Heart left ventricle (tissue), 16 donors: Measurements from ENCODE around the gene NFAT5. TPM values are rescaled to one million over a fixed set of nuclear protein-coding genes. Genes with fewer than 3 reads are reported as not detected.

ENCODE experiments used
- ATAC-seq, 4 donors: fragments of 200-7000 bp; cut with Tn5 transposase; one replicate each; pipeline ENCODE4 v1.9.1; 2020 to 2022; ENCODE audit warnings: moderate library complexity in 4 of 4, mild to moderate bottlenecking in 3 of 4, moderate number of reproducible peaks in 1 of 4
- DNase-seq, 5 donors: peaks; one replicate each; pipeline ENCODE4 v3.0.0-alpha.2; 2020
- H3K27ac ChIP-seq, 12 donors: fragments of 200-600 bp; sonication (generic) in 4 of 12; one replicate each; pipeline versions ENCODE4 v1.5.0 to v1.8.0; 2016 to 2022; ENCODE audit warnings: mild to moderate bottlenecking in 2 of 12
- H3K27me3 ChIP-seq, 9 donors: fragments of 200-600 bp; sonication (generic) in 2 of 9; one replicate each; pipeline versions ENCODE4 v1.5.1 to v1.8.0; 2016 to 2022; ENCODE audit warnings: mild to moderate bottlenecking in 3 of 9
- H3K36me3 ChIP-seq, 9 donors: fragments of 200-600 bp; sonication (generic) in 2 of 9; one replicate each; pipeline versions ENCODE4 v1.5.0 to v1.8.0; 2018 to 2022; ENCODE audit warnings: mild to moderate bottlenecking in 2 of 9
- H3K4me1 ChIP-seq, 12 donors: fragments of 200-600 bp; sonication (generic) in 4 of 12; one replicate each; pipeline versions ENCODE4 v1.5.0 to v1.8.0; 2016 to 2022; ENCODE audit warnings: mild to moderate bottlenecking in 3 of 12
- H3K4me3 ChIP-seq, 12 donors: fragments of 200-600 bp; sonication (generic) in 4 of 12; one replicate each; pipeline versions ENCODE4 v1.5.0 to v1.8.0; 2017 to 2022; ENCODE audit warnings: mild to moderate bottlenecking in 9 of 12, moderate library complexity in 4 of 12
- H3K9me3 ChIP-seq, 12 donors: fragments of 200-600 bp; sonication (generic) in 4 of 12; one replicate each; pipeline versions ENCODE4 v1.5.0 to v1.8.0; 2016 to 2022; ENCODE audit warnings: mild to moderate bottlenecking in 1 of 12
- POLR2A ChIP-seq, 2 donors: fragments of 450-650 bp; IDR thresholded peaks; one replicate each; pipeline ENCODE4 v1.6.1; 2017; ENCODE audit warnings: antibody characterized with exemption in 2 of 2, mild to moderate bottlenecking in 2 of 2, moderate library complexity in 2 of 2
- WGBS, 4 donors: extraction: QIAGEN DNeasy Blood & Tissue Kit in 2 of 4; methylation state at CpG; one replicate each; pipeline versions ENCODE4 v1.1.5 to v1.1.7; 2013 to 2018; 5-methylcytosine and 5-hydroxymethylcytosine counted together
- intact Hi-C, 10 donors: fragments of 100-400 bp; cut with DNase I; formaldehyde crosslinking; loops; one replicate each; pipeline versions ENCODE4 v1.11.1 to v1.14.2; 2022
- polyA plus RNA-seq, 2 donors: library from polyadenylated mRNA; stranded (reverse); fragments of 200-250 nt; gene quantifications; one replicate each; pipeline ENCODE4 v1.2.3, GENCODE V29; 2013
- total RNA-seq, 9 donors: library from RNA; depleted of rRNA in 2 of 9; stranded (reverse); fragments of >200 nt in 2 of 9; fragmentation: NEBNext Ultra II Directional in 3 of 9; extraction: Animal tissue kit (Norgen Biotek cat#: 25700) in 3 of 9; gene quantifications; one replicate each; pipeline versions ENCODE4 v1.1.0 to v1.2.4, GENCODE V29; 2016 to 2023
- TF ChIP-seq, protein P1 (sequence below), 12 donors: fragments of 200-600 bp; sonication (generic) in 4 of 12; IDR thresholded peaks; one replicate each; pipeline versions ENCODE4 v1.5.0 to v1.8.0; 2018 to 2022; ENCODE audit warnings: antibody characterized with exemption in 12 of 12, mild to moderate bottlenecking in 5 of 12
- donor health status: ischemic (EF 13 %, LVEDD 7.1; RV severe dilation, severe dysfunction).
- donor health status: healthy with polysubstance abuse.
- donor health status: DM: no; HTN: yes; CAD: no.
- donor health status: DM: no; HTN: no; CAD: no.
- donor health status: ischemic (EF 25% LVEDD 6.9; RV normal size, moderate dysfunction).
- donor health status: ischemic (EF 25% LVEDD 5.7; RV mildly dilated, moderate dysfunction).
- donor health status: healthy.
- donor health status: DM: yes; HTN: yes; CAD: no.
- donor health status: ischemic (EF 35%, LVEDD 5.7; RV mildly dilated, moderate dysfunction).
- donor health status: nonischemic (EF 11% LVEDD 7.7; RV severe dilation, severe dysfunction).
- donor health status: DM: yes; HTN: yes; CAD: no.
- donor health status: PGD.
- donor health status: ischemic (EF 29% LVEDD 5.4; RV normal size, mild dysfunction).
- donor health status: nonischemic (EF 23%, LVEDD 6.1; RV moderate dilation, normal function).

Gene NFAT5
- total and polyA plus RNA-seq, 11 donors, result 4.9 to 30.5 (median 20.6) TPM

DNA sequence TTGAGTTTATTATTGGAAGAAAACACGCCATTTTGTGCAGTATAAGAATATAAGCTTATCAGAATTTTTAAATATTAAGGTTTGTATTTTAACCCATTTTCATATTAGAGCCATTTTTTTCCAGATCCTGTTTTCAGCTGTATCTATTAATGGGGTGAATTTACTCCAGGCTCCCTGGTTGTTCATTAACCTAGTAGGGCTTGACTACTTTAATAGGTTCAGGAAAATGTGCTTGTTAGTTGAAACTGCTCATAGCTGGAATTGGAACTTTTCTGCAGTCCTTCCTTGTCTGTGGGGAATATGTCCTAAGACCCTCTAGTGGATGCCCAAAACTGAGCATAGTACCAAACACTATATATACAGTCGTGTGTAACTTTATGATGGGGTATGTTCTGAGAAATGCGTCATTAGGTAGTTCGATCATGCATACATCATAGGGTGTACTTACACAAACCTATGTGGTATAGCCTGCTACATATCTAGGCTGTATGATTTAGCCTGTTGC lies 28.0 kb downstream of the NFAT5 start:
- Histone ChIP-seq H3K27me3 (no peaks in the 10 kb centered on the region), H3K27ac (no peak overlapping the region), H3K36me3 (peaks cover 0 to 3% (median 0%) of the 10 kb centered on the region in 9 donors), H3K4me1 (peaks cover 0 to 57% (median 22%) of the 10 kb centered on the region in 12 donors), H3K9me3 (no peaks in the 10 kb centered on the region), H3K4me3 (no peak overlapping the region)
- intact Hi-C loops, result no loop called here
- ATAC-seq (no peak), DNase-seq (no peak)
- 94 to 98% (median 97%) methylated on average over 4 of the region's 4 CpGs for WGBS, 4 donors
- TF ChIP-seq, protein P1, sequence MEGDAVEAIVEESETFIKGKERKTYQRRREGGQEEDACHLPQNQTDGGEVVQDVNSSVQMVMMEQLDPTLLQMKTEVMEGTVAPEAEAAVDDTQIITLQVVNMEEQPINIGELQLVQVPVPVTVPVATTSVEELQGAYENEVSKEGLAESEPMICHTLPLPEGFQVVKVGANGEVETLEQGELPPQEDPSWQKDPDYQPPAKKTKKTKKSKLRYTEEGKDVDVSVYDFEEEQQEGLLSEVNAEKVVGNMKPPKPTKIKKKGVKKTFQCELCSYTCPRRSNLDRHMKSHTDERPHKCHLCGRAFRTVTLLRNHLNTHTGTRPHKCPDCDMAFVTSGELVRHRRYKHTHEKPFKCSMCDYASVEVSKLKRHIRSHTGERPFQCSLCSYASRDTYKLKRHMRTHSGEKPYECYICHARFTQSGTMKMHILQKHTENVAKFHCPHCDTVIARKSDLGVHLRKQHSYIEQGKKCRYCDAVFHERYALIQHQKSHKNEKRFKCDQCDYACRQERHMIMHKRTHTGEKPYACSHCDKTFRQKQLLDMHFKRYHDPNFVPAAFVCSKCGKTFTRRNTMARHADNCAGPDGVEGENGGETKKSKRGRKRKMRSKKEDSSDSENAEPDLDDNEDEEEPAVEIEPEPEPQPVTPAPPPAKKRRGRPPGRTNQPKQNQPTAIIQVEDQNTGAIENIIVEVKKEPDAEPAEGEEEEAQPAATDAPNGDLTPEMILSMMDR (IDR thresholded peaks at IDR 0.05), result no peak
- no peak for TF ChIP-seq POLR2A (IDR thresholded peaks at IDR 0.05)

- no peaks in the 10 kb centered on the region for H3K9me3 ChIP-seq
- no peak overlapping the region for H3K27ac ChIP-seq
- WGBS, 4 donors, result 85 to 90% (median 89%) methylated on average over 8 of the region's 8 CpGs
- ATAC-seq (peak in 1 of 4 donors; percentile 28), DNase-seq (no peak)
- H3K36me3 ChIP-seq, result no peaks in the 10 kb centered on the region
- peaks cover 0 to 55% (median 16%) of the 10 kb centered on the region in 12 donors for H3K4me1 ChIP-seq
- H3K4me3 ChIP-seq, result no peak overlapping the region
- intact Hi-C loops, result no loop called here
- TF ChIP-seq, protein P1 (IDR thresholded peaks at IDR 0.05), result no peak
- TF ChIP-seq POLR2A (IDR thresholded peaks at IDR 0.05), result no peak
- H3K27me3 ChIP-seq, result no peaks in the 10 kb centered on the region
These were observed 29.6 kb downstream of the NFAT5 start for GRCh38 chr16:69595127-69596036.

GRCh38 chr16:69596801-69597200 lies 31.0 kb downstream of the NFAT5 start:
- no peaks in the 10 kb centered on the region for H3K27me3 ChIP-seq
- no peaks in the 10 kb centered on the region for H3K9me3 ChIP-seq
- no peak overlapping the region for H3K4me3 ChIP-seq
- intact Hi-C loops, result no loop called here
- no peaks in the 10 kb centered on the region for H3K36me3 ChIP-seq
- ATAC-seq (no peak), DNase-seq (no peak)
- H3K27ac ChIP-seq, result no peak overlapping the region
- H3K4me1 ChIP-seq, result peaks cover 0 to 47% (median 14%) of the 10 kb centered on the region in 12 donors
- TF ChIP-seq, protein P1 (IDR thresholded peaks at IDR 0.05), result no peak
- no peak for TF ChIP-seq POLR2A (IDR thresholded peaks at IDR 0.05)

- TF ChIP-seq, protein P1 (IDR thresholded peaks at IDR 0.05), result no peak
- no peak for TF ChIP-seq POLR2A (IDR thresholded peaks at IDR 0.05)
- ATAC-seq (peak in 3 of 4 donors; percentile 29 to 64 (median 45)), DNase-seq (no peak)
- H3K9me3 ChIP-seq, result no peaks in the 10 kb centered on the region
- H3K4me3 ChIP-seq, result no peak overlapping the region
- intact Hi-C loops, result no loop called here
- H3K36me3 ChIP-seq, result no peaks in the 10 kb centered on the region
- H3K27ac ChIP-seq, result no peak overlapping the region
- WGBS, 4 donors, result 81 to 87% (median 86%) methylated on average over 5 of the region's 5 CpGs
- H3K27me3 ChIP-seq, result no peaks in the 10 kb centered on the region
- peaks cover 0 to 44% (median 12%) of the 10 kb centered on the region in 12 donors for H3K4me1 ChIP-seq
These were observed 32.3 kb downstream of the NFAT5 start for GRCh38 chr16:69598045-69598444.
